MM.1S (cell line): ENCODE measurements around the gene UNKL.

ENCODE experiments used
- DNase-seq: peaks from one replicate; pipeline ENCODE4 v3.0.0-alpha.2; 2015
- H2AFZ ChIP-seq: fragments of 300-600 bp; sonication (generic); 2 replicates; pipeline ENCODE4 v1.6.0; 2016; ENCODE audit warnings: antibody characterized with exemption, low read length
- H3F3A ChIP-seq: fragments of 300-600 bp; sonication (generic); 2 replicates; pipeline ENCODE4 v1.6.1; 2016; ENCODE audit warnings: mild to moderate bottlenecking, antibody characterized with exemption, low read length, moderate library complexity, mixed read lengths; ENCODE audit not compliant: insufficient read depth
- H3K27ac ChIP-seq: fragments of 300-600 bp; sonication (generic); 2 replicates; pipeline ENCODE4 v1.5.1; 2016; ENCODE audit warnings: mild to moderate bottlenecking, low read length
- H3K27me3 ChIP-seq: fragments of 300-600 bp; sonication (generic); replicated peaks from 2 replicates; pipeline ENCODE4 v1.6.0; 2016; ENCODE audit warnings: low read length; ENCODE audit not compliant: insufficient read depth
- H3K36me3 ChIP-seq: fragments of 300-600 bp; sonication (generic); replicated peaks from 2 replicates; pipeline ENCODE4 v1.6.1; 2016; ENCODE audit warnings: mild to moderate bottlenecking, low read length, mixed read lengths; ENCODE audit not compliant: insufficient read depth
- H3K4me1 ChIP-seq: fragments of 300-600 bp; sonication (generic); 2 replicates; pipeline ENCODE4 v1.6.1; 2016; ENCODE audit warnings: low read length, mixed read lengths
- H3K4me2 ChIP-seq: fragments of 300-600 bp; sonication (generic); 2 replicates; pipeline ENCODE4 v1.6.0; 2016; ENCODE audit warnings: low read depth, low read length
- H3K4me3 ChIP-seq: fragments of 300-600 bp; sonication (generic); 2 replicates; pipeline ENCODE4 v1.5.1; 2016; ENCODE audit warnings: low read length, mixed read lengths
- H3K79me2 ChIP-seq: fragments of 300-600 bp; sonication (generic); 2 replicates; pipeline ENCODE4 v1.6.1; 2016; ENCODE audit warnings: mixed run types, low read length, mixed read lengths
- H3K9ac ChIP-seq: fragments of 300-600 bp; sonication (generic); 2 replicates; pipeline ENCODE4 v1.6.1; 2016; ENCODE audit warnings: low read length, mixed read lengths
- H3K9me2 ChIP-seq: fragments of 300-600 bp; sonication (generic); replicated peaks from 2 replicates; pipeline ENCODE4 v1.6.1; 2016; ENCODE audit warnings: mild to moderate bottlenecking, low read length, mixed read lengths; ENCODE audit not compliant: insufficient read depth
- H3K9me3 ChIP-seq: fragments of 300-600 bp; sonication (generic); replicated peaks from 2 replicates; pipeline ENCODE4 v1.6.1; 2016; ENCODE audit warnings: mild to moderate bottlenecking, low read length, mixed read lengths; ENCODE audit not compliant: insufficient read depth
- H4K20me1 ChIP-seq: fragments of 300-600 bp; sonication (generic); 2 replicates; pipeline ENCODE4 v1.6.1; 2016; ENCODE audit warnings: mild to moderate bottlenecking, low read length, moderate library complexity, mixed read lengths; ENCODE audit not compliant: insufficient read depth
- CTCF ChIP-seq: fragments of 300-600 bp; sonication (generic); IDR thresholded peaks from 2 replicates; pipeline ENCODE4 v1.5.1; 2016; ENCODE audit warnings: antibody characterized with exemption, low read length, mixed read lengths
- EZH2 ChIP-seq: fragments of 300-600 bp; sonication (generic); optimal IDR thresholded peaks from 2 replicates; pipeline ENCODE3; 2017; ENCODE audit warnings: low read depth, mild to moderate bottlenecking, antibody characterized with exemption, low read length, mixed read lengths
- EZH2phosphoT487 ChIP-seq: fragments of 300-600 bp; sonication (generic); IDR thresholded peaks from 2 replicates; pipeline ENCODE4 v1.6.1; 2018; ENCODE audit warnings: antibody characterized with exemption, low read length

The UNKL gene

GRCh38 chr16:1381612-1382406 lies 32.7 kb downstream of the UNKL start:
- DNase-seq = no peak
- Histone ChIP-seq H3K4me3 (no peak overlapping the region), H3K9me3 (no peaks in the 10 kb centered on the region), H3K4me1 (no peaks in the 10 kb centered on the region), H3K27me3 (no peaks in the 10 kb centered on the region), H2AFZ (no peak overlapping the region), H3K79me2 (peaks cover 26% of the 10 kb centered on the region), H3K36me3 (no peaks in the 10 kb centered on the region), H3K9ac (no peak overlapping the region), H3F3A (peaks cover 4% of the 10 kb centered on the region; the same call in 1 of the 2 replicates), H4K20me1 (no peaks in the 10 kb centered on the region), H3K4me2 (no peak overlapping the region), H3K9me2 (no peaks in the 10 kb centered on the region), H3K27ac (no peak overlapping the region)
- no peak for TF ChIP-seq EZH2
- TF ChIP-seq EZH2phosphoT487 = no peak
- no peak for TF ChIP-seq CTCF

GRCh38 chr16:1380195-1380594 lies 34.3 kb downstream of the UNKL start:
- Histone ChIP-seq H3K36me3 (no peaks in the 10 kb centered on the region), H3F3A (peaks cover 4% of the 10 kb centered on the region; the same call in 1 of the 2 replicates), H3K79me2 (peaks cover 42% of the 10 kb centered on the region), H3K4me1 (no peaks in the 10 kb centered on the region), H3K9ac (no peak overlapping the region), H3K4me3 (0 out of 2 replicates have a peak overlapping the region, but pooled peaks have one; percentile 50), H4K20me1 (no peaks in the 10 kb centered on the region), H2AFZ (no peak overlapping the region), H3K4me2 (peak overlapping the region; percentile 39), H3K9me2 (no peaks in the 10 kb centered on the region), H3K27me3 (no peaks in the 10 kb centered on the region), H3K9me3 (no peaks in the 10 kb centered on the region), H3K27ac (no peak overlapping the region)
- DNase-seq = no peak
- TF ChIP-seq CTCF (no peak), EZH2phosphoT487 (no peak), EZH2 (no peak)

GRCh38 chr16:1379304-1380076 lies 35.0 kb downstream of the UNKL start:
- Histone ChIP-seq H3K9me2 (no peaks in the 10 kb centered on the region), H3K36me3 (no peaks in the 10 kb centered on the region), H3K4me1 (no peaks in the 10 kb centered on the region), H3K9me3 (no peaks in the 10 kb centered on the region), H3K27me3 (no peaks in the 10 kb centered on the region), H3F3A (peaks cover 4% of the 10 kb centered on the region; the same call in 1 of the 2 replicates), H3K4me2 (peak overlapping the region; percentile 92), H3K4me3 (peak overlapping the region; percentile 82), H4K20me1 (no peaks in the 10 kb centered on the region), H2AFZ (peak overlapping the region; percentile 33; the same call in 1 of the 2 replicates), H3K9ac (peak overlapping the region; percentile 96), H3K79me2 (peaks cover 49% of the 10 kb centered on the region), H3K27ac (peak overlapping the region; percentile 65)
- peak; percentile 73 for DNase-seq
- no peak for TF ChIP-seq EZH2phosphoT487
- TF ChIP-seq CTCF = peak; percentile 13
